Left ventricle myocardium inferior (tissue), 1 donor: Measurements from ENCODE around the gene EPHB1. TPM values are rescaled to one million over a fixed set of nuclear protein-coding genes. Genes with fewer than 3 reads are reported as not detected.

Source experiments
- DNase-seq: peaks from one replicate; pipeline ENCODE4 v3.0.0-alpha.2; 2020
- H3K27ac ChIP-seq: fragments of 200-600 bp; replicated peaks from 2 replicates; pipeline ENCODE4 v1.8.0; 2021
- H3K27me3 ChIP-seq: fragments of 200-600 bp; 2 replicates; pipeline ENCODE4 v1.8.0; 2021; ENCODE audit warnings: low read depth
- H3K36me3 ChIP-seq: fragments of 200-600 bp; 2 replicates; pipeline ENCODE4 v1.8.0; 2021
- H3K4me1 ChIP-seq: fragments of 200-600 bp; 2 replicates; pipeline ENCODE4 v1.8.0; 2021
- H3K4me3 ChIP-seq: fragments of 200-600 bp; 2 replicates; pipeline ENCODE4 v1.8.0; 2021; ENCODE audit warnings: mild to moderate bottlenecking, moderate library complexity
- H3K9me3 ChIP-seq: fragments of 200-600 bp; replicated peaks from 2 replicates; pipeline ENCODE4 v1.8.0; 2021
- CTCF ChIP-seq: fragments of 200-600 bp; IDR thresholded peaks from 2 replicates; pipeline ENCODE4 v1.8.0; 2021; ENCODE audit warnings: antibody characterized with exemption, mild to moderate bottlenecking, borderline replicate concordance
- intact Hi-C: fragments of 100-400 bp; cut with micrococcal nuclease; formaldehyde crosslinking; loops from one replicate; pipeline ENCODE4 v1.11.0; 2022
- total RNA-seq: library from RNA; stranded (reverse); fragmentation: NEBNext Ultra II Directional; extraction: Animal tissue kit (Norgen Biotek cat#: 25700); gene quantifications from one replicate; pipeline ENCODE4 v1.2.1, GENCODE V29; 2021
- donor health status: DM: no; HTN: yes; CAD: no; lungs with severe emphysema.

EPHB1 gene
- total RNA-seq, 1 donor from 2014 or later, result 1.3 TPM

DNA sequence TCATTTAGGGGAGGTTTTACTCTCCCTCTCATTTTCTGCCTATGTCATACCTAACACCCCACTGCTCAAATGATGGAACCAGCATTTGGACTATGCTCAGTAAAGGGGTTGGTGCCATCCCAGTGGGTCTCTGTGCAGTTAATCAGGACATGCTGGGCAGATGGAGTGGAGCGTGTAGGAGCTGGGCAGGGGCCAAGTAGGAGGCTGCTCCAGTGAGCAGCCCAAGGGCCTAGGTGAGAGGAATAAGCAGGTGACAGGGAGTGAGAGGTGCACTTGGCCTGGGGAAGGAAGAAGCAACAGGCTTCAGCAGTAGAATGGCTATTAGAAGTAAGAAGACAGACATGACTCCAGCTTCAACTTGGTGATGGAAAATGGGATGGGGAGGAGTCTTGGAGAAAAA lies 72.2 kb downstream of the EPHB1 start:
- Histone ChIP-seq H3K27ac (no peak overlapping the region), H3K36me3 (no peaks in the 10 kb centered on the region), H3K4me3 (no peak overlapping the region), H3K4me1 (peaks cover 8% of the 10 kb centered on the region), H3K9me3 (no peaks in the 10 kb centered on the region), H3K27me3 (no peaks in the 10 kb centered on the region)
- intact Hi-C loops, result no loop called here
- no peak for DNase-seq
- no peak for TF ChIP-seq CTCF

DNA sequence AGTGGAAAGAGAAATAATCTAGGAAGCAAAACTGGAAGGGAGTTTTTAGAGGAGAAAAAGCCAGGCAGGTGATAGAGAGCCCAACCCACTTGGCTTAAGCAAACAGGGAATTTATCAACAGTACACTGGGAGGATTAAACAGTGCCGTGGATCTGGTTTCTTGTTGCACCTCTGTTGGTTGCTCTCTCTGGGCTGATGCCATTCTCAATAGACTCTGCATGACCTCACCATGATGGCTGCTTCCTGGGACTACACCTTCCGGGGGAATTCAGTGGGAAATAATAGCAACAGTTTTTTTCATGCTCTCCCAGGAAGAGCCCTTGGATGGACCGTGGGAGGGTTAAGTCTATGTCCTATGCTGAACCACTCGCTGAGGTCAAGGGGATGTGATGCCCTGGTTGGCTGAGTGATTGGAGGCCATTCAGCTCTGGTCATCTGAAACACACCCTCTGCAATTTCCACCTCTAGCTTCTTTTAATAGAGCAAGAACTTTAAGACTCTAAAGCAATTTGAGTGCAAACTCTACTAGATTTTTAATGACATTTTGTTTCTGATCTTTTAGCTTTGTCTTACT lies 74.2 kb downstream of the EPHB1 start:
- peaks cover 3% of the 10 kb centered on the region for H3K4me1 ChIP-seq
- no peak for TF ChIP-seq CTCF
- H3K4me3 ChIP-seq, result no peak overlapping the region
- no peak for DNase-seq
- no peaks in the 10 kb centered on the region for H3K9me3 ChIP-seq
- intact Hi-C loops, result no loop called here
- H3K27ac ChIP-seq, result no peak overlapping the region
- H3K27me3 ChIP-seq, result no peaks in the 10 kb centered on the region
- H3K36me3 ChIP-seq, result no peaks in the 10 kb centered on the region

DNA sequence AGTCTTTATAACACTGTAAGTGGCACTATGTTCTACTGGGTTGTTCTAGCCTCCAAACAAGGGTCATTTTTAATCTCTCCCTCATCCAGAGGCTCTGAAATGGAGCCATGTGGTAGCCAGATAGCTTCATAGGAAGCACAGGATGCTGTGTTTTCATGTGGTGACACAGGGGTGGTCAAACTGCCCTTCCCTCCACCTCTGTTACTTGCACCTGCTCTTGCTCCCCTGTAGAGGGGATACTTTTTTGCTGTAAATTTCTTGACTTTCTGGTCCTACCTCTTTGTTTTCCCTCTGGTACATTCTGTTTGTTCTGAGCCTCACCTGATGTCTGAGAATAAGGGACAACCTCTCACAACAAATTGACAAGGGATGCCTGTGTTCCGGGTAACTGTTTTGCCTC lies 76.8 kb downstream of the EPHB1 start:
- H3K4me3 ChIP-seq, result no peak overlapping the region
- no peaks in the 10 kb centered on the region for H3K36me3 ChIP-seq
- no peaks in the 10 kb centered on the region for H3K9me3 ChIP-seq
- DNase-seq, result no peak
- no peaks in the 10 kb centered on the region for H3K27me3 ChIP-seq
- no peak overlapping the region for H3K27ac ChIP-seq
- H3K4me1 ChIP-seq, result no peaks in the 10 kb centered on the region
- intact Hi-C loops, result no loop called here
- no peak for TF ChIP-seq CTCF

- no peaks in the 10 kb centered on the region for H3K4me1 ChIP-seq
- DNase-seq, result no peak
- H3K27me3 ChIP-seq, result no peaks in the 10 kb centered on the region
- intact Hi-C loops, result no loop called here
- no peak for TF ChIP-seq CTCF
- no peak overlapping the region for H3K27ac ChIP-seq
- no peaks in the 10 kb centered on the region for H3K36me3 ChIP-seq
- H3K9me3 ChIP-seq, result no peaks in the 10 kb centered on the region
- H3K4me3 ChIP-seq, result no peak overlapping the region
Measured at GRCh38 chr3:134872440-134873388, 77.7 kb downstream of the EPHB1 start.

GRCh38 chr3:134873789-134874188 lies 78.7 kb downstream of the EPHB1 start:
- Histone ChIP-seq H3K4me1 (no peaks in the 10 kb centered on the region), H3K9me3 (no peaks in the 10 kb centered on the region), H3K27ac (no peak overlapping the region), H3K27me3 (no peaks in the 10 kb centered on the region), H3K4me3 (no peak overlapping the region), H3K36me3 (no peaks in the 10 kb centered on the region)
- DNase-seq, result no peak
- intact Hi-C loops, result no loop called here
- TF ChIP-seq CTCF, result no peak
